Lower lobe of right lung (tissue), 2 donors: ENCODE data around the gene MYLK4. TPM values are rescaled to one million over a fixed set of nuclear protein-coding genes. Genes with fewer than 3 reads are reported as not detected.

Source experiments
- ATAC-seq, 2 donors: fragments of 200-7000 bp; cut with Tn5 transposase; one replicate each; pipeline ENCODE4 v1.9.1; 2020 to 2022; ENCODE audit warnings: mild to moderate bottlenecking in 2 of 2, moderate library complexity in 2 of 2
- DNase-seq: peaks from one replicate; pipeline ENCODE4 v3.0.0-alpha.2; 2020
- H3K27ac ChIP-seq: fragments of 200-600 bp; one replicate; pipeline ENCODE4 v1.8.0; 2022
- H3K27me3 ChIP-seq: fragments of 200-600 bp; one replicate; pipeline ENCODE4 v1.8.0; 2022; ENCODE audit warnings: low read depth
- H3K36me3 ChIP-seq: fragments of 200-600 bp; one replicate; pipeline ENCODE4 v1.8.0; 2022; ENCODE audit warnings: mild to moderate bottlenecking
- H3K4me1 ChIP-seq: fragments of 200-600 bp; one replicate; pipeline ENCODE4 v1.8.0; 2022
- H3K4me3 ChIP-seq: fragments of 200-600 bp; one replicate; pipeline ENCODE4 v1.8.0; 2022; ENCODE audit warnings: mild to moderate bottlenecking
- H3K9me3 ChIP-seq: fragments of 200-600 bp; one replicate; pipeline ENCODE4 v1.8.0; 2022
- intact Hi-C: fragments of 100-400 bp; cut with DNase I; formaldehyde crosslinking; loops from one replicate; pipeline ENCODE4 v1.11.0; 2022
- total RNA-seq: library from RNA; stranded (reverse); fragmentation: NEBNext Ultra II Directional; extraction: Animal tissue kit (Norgen Biotek cat#: 25700); gene quantifications from one replicate; pipeline ENCODE4 v1.2.1, GENCODE V29; 2021
- TF ChIP-seq, protein P1 (sequence below): fragments of 200-600 bp; IDR thresholded peaks from one replicate; pipeline ENCODE4 v1.8.0; 2022; ENCODE audit warnings: antibody characterized with exemption, mild to moderate bottlenecking
- donor health status: DM: no; HTN: yes; CAD: no; lungs with severe emphysema.

MYLK4 gene
- total RNA-seq, 1 donor from 2014 or later: 0.56 TPM

DNA sequence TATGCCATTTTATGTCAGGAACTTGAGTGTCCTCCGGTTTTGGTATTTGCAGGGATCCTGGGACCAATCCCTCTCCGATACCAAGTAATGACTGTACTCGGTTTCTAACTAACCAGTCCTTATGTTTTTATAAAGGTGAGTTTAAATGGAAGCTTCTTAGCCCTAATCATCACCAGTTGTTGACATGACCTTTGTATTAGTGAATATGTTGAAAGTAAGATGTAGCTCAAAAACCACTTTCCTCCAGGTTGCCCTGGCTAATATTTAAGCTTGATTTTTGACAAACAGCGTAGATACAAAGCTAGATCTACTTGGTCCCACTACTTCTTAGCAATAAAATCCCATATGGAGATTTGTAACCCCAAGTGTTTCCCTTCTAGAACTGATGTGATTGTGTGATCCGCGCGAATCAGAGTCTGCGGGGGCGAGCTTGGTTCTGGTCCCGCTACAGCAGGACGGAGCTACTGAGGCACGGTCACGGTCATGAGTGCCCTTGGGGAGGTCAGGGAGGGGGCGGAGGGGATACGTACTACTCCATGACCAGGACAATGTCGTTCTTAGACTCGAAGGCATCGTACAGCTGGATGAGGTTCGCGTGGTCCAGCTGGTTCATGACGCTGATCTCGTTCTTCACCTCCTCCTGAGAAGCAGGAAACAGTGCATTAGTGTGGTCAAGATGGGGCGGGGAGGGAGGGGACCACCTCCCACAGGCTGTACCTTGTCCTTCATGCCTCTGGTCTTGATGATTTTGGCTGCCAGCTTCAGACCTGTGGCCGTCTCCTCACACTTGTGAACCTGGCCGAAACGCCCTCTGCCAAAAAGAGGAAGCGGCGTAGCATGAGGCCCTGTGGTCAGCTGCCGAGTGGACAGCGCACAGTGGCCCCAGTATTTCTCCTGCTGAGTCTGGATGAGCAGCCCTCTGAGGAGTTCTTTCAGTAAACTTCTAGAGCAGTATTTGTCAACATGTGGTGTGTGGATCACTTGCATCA is 65.7 kb downstream of the MYLK4 start:
- TF ChIP-seq, protein P1, sequence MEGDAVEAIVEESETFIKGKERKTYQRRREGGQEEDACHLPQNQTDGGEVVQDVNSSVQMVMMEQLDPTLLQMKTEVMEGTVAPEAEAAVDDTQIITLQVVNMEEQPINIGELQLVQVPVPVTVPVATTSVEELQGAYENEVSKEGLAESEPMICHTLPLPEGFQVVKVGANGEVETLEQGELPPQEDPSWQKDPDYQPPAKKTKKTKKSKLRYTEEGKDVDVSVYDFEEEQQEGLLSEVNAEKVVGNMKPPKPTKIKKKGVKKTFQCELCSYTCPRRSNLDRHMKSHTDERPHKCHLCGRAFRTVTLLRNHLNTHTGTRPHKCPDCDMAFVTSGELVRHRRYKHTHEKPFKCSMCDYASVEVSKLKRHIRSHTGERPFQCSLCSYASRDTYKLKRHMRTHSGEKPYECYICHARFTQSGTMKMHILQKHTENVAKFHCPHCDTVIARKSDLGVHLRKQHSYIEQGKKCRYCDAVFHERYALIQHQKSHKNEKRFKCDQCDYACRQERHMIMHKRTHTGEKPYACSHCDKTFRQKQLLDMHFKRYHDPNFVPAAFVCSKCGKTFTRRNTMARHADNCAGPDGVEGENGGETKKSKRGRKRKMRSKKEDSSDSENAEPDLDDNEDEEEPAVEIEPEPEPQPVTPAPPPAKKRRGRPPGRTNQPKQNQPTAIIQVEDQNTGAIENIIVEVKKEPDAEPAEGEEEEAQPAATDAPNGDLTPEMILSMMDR: no peak
- ATAC-seq (no peak), DNase-seq (no peak)
- Histone ChIP-seq H3K4me1 (no peaks in the 10 kb centered on the region), H3K36me3 (no peaks in the 10 kb centered on the region), H3K27ac (no peak overlapping the region), H3K27me3 (no peaks in the 10 kb centered on the region), H3K9me3 (no peaks in the 10 kb centered on the region), H3K4me3 (no peak overlapping the region)
- intact Hi-C loops: no loop called here

DNA sequence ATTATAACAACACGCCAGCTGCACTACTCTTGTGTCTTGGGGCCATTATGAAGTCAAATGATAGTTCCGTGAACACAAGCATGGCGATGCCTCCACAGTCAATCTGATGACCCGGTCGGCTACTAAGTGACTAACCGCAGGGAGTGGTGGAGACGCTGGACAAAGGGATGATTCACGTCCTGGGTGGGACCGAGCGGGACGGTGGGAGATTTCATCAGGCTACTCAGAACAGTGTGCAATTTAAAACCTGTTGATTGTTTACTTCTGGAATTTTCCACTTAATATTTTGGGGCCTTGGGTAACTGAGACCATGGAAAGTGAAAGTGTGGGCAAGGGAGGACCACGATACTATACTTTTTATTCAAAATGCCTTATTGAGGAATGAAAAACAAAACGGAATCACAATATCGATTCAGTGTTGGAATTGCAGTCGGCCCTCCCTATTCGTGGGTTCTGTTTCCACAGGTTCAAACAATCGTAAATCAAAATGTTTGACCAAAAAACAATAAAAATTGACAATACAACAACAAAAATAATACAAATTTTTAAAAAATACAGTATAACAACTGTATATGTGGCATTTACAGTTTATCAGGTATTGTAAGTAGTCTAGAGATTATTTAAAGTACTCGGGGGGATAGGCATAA is 66.5 kb downstream of the MYLK4 start:
- intact Hi-C loops: no loop called here
- no peaks in the 10 kb centered on the region for H3K9me3 ChIP-seq
- TF ChIP-seq, protein P1: no peak
- H3K27me3 ChIP-seq: no peaks in the 10 kb centered on the region
- H3K4me1 ChIP-seq: no peaks in the 10 kb centered on the region
- no peak overlapping the region for H3K27ac ChIP-seq
- no peaks in the 10 kb centered on the region for H3K36me3 ChIP-seq
- H3K4me3 ChIP-seq: no peak overlapping the region
- DNase-seq: no peak
- no peak for ATAC-seq

DNA sequence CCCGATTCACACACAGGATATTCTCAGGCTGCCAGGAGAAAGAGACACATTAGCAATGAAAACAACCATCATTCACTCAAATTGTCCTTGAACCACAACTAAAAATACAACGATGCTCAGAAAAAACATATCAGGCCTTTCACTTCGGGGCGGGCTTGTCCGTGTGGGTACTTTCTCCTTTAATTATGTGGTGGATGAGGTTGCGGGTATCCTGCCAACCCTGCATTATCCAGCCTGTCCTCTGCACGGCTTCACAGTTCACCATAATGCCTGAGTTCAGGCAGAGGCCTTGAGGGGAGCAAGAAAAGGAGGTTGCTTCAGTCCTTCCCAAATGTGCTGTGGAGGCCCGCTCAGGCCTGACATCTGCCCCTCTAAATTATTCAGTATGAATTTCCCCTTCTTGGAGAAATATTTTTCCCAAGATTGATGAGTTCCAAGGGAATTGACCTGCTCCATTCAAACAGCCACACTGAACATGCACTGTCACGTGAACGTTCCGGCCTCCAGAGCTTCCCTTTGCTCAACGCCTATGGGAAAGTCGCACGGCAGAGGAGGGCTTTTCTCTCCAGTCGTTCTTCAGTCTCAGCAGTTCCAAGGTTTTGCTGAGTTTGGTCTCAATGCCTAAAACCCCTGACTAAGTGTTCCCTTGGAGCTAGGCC is 70.3 kb downstream of the MYLK4 start:
- TF ChIP-seq, protein P1: no peak

DNA sequence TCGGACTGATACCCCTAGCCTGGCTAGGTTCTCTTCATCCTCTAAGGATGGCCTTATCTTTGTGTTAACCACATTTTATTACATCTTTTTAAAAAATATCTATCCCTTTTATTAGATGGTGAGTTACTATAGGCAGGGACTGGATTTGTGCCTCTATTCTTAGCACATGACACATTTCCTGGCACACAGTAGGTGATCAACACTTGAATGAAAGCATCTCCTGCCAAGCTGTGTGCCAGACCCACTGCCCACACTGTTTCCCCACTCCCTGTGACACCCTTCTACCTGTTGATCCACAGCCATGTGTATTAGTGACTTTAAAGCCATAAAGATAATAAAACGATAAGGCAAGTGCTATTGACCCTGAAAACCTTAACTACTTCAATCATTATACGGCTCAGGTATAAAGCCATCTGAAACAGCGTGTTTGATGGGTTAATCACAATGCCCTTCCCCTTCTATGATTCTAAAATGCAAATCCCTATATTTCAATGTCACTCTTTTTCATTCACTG is 73.6 kb downstream of the MYLK4 start:
- no peaks in the 10 kb centered on the region for H3K9me3 ChIP-seq
- DNase-seq: no peak
- TF ChIP-seq, protein P1: no peak
- ATAC-seq: no peak
- H3K4me3 ChIP-seq: no peak overlapping the region
- H3K27me3 ChIP-seq: no peaks in the 10 kb centered on the region
- H3K4me1 ChIP-seq: no peaks in the 10 kb centered on the region
- H3K27ac ChIP-seq: no peak overlapping the region
- intact Hi-C loops: no loop called here
- no peaks in the 10 kb centered on the region for H3K36me3 ChIP-seq

More for the DNA sequence above, 70.3 kb downstream of the MYLK4 start:
- H3K4me1 ChIP-seq: no peaks in the 10 kb centered on the region
- no peaks in the 10 kb centered on the region for H3K9me3 ChIP-seq
- no peak for DNase-seq
- no peak overlapping the region for H3K27ac ChIP-seq
- no peak overlapping the region for H3K4me3 ChIP-seq
- no peaks in the 10 kb centered on the region for H3K36me3 ChIP-seq
- intact Hi-C loops: no loop called here
- no peaks in the 10 kb centered on the region for H3K27me3 ChIP-seq
- ATAC-seq: no peak

DNA sequence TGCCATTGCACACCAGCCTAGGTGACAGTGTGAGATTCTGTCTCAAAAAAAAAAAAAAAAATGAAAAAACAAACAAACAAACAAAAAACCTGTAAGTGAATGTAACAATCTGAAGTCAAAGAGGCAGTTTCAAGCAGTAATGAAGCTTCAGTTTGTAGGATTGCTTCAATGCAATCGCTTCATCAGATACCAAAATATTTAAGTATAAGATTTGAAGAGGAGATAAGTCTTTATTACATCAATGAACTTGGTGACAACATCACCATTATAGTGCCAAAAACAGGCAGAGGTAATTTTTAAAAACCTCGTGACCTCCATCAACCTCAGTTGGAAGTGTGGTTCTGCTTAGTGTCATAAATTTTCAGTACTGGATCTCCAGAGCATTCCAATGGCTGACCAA is 74.7 kb downstream of the MYLK4 start:
- H3K36me3 ChIP-seq: no peaks in the 10 kb centered on the region
- DNase-seq: no peak
- no peak overlapping the region for H3K27ac ChIP-seq
- no peak for ATAC-seq
- no peaks in the 10 kb centered on the region for H3K27me3 ChIP-seq
- TF ChIP-seq, protein P1: no peak
- no peak overlapping the region for H3K4me3 ChIP-seq
- H3K9me3 ChIP-seq: no peaks in the 10 kb centered on the region
- H3K4me1 ChIP-seq: no peaks in the 10 kb centered on the region
- intact Hi-C loops: no loop called here
